Subcutaneous abdominal adipose tissue (tissue), 5 donors: ENCODE measurements around the gene CCDC54.

Source experiments
- H3K27ac ChIP-seq: one replicate; pipeline ENCODE4 v1.7.0; 2013; ENCODE audit warnings: low read depth, mild to moderate bottlenecking, inconsistent platforms, low read length, moderate library complexity
- H3K27me3 ChIP-seq, 5 donors: one replicate each; pipeline ENCODE4 v1.7.0; 2013; ENCODE audit warnings: low read length in 5 of 5, inconsistent platforms in 1 of 5; ENCODE audit not compliant: control insufficient read depth in 5 of 5, insufficient read depth in 4 of 5
- H3K36me3 ChIP-seq, 5 donors: one replicate each; pipeline ENCODE4 v1.7.0; 2013; ENCODE audit warnings: low read length in 5 of 5; ENCODE audit not compliant: control insufficient read depth in 5 of 5, insufficient read depth in 5 of 5
- H3K4me1 ChIP-seq, 5 donors: one replicate each; pipeline ENCODE4 v1.7.0; 2013; ENCODE audit warnings: low read length in 5 of 5, mild to moderate bottlenecking in 3 of 5, moderate library complexity in 1 of 5; ENCODE audit not compliant: control insufficient read depth in 5 of 5, insufficient read depth in 5 of 5
- H3K4me3 ChIP-seq, 5 donors: one replicate each; pipeline ENCODE4 v1.7.0; 2013; ENCODE audit warnings: low read length in 5 of 5, low read depth in 1 of 5
- H3K9ac ChIP-seq, 5 donors: one replicate each; pipeline ENCODE4 v1.7.0; 2013; ENCODE audit warnings: low read length in 5 of 5, mild to moderate bottlenecking in 4 of 5, moderate library complexity in 3 of 5
- H3K9me3 ChIP-seq, 5 donors: one replicate each; pipeline ENCODE4 v1.7.0; 2013; ENCODE audit warnings: low read length in 5 of 5; ENCODE audit not compliant: control insufficient read depth in 5 of 5
- donor health status: healthy.
- donor health status: healthy.
- donor health status: healthy.
- donor health status: healthy.
- donor health status: healthy.

Gene CCDC54

GRCh38 chr3:107409365-107409764, 32.1 kb downstream of the CCDC54 start:
- H3K27ac ChIP-seq: no peak overlapping the region
- H3K9me3 ChIP-seq: peaks cover 0 to 12% (median 4%) of the 10 kb centered on the region in 5 donors
- H3K36me3 ChIP-seq: no peaks in the 10 kb centered on the region
- H3K4me1 ChIP-seq: no peaks in the 10 kb centered on the region
- no peaks in the 10 kb centered on the region for H3K27me3 ChIP-seq
- no peak overlapping the region for H3K9ac ChIP-seq
- no peak overlapping the region for H3K4me3 ChIP-seq

DNA sequence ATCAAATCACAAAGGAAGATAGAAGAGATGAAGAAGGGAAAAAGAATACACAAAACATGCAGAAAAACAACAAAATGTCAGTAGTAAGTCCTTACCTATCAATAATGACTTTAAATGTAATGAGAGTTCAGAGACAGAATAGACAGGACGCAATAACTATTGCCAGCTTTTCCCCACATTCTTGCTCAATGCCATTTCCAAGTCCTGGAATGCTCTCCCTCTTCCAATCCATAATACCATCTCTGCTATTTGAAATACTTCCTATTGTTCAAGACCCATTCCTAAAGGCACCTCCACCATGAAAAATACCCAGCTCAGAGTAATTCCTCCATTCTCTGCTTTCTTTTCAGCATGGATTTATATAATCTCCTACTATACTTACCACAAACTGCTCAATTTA, 33.4 kb downstream of the CCDC54 start:
- Histone ChIP-seq H3K9me3 (peaks cover 0 to 12% (median 4%) of the 10 kb centered on the region in 5 donors), H3K27ac (no peak overlapping the region), H3K9ac (no peak overlapping the region), H3K36me3 (no peaks in the 10 kb centered on the region), H3K4me3 (no peak overlapping the region), H3K27me3 (no peaks in the 10 kb centered on the region), H3K4me1 (no peaks in the 10 kb centered on the region)

GRCh38 chr3:107411056-107411455, 33.8 kb downstream of the CCDC54 start:
- Histone ChIP-seq H3K4me3 (no peak overlapping the region), H3K9me3 (peaks cover 0 to 12% (median 4%) of the 10 kb centered on the region in 5 donors), H3K4me1 (no peaks in the 10 kb centered on the region), H3K36me3 (no peaks in the 10 kb centered on the region), H3K27me3 (no peaks in the 10 kb centered on the region), H3K9ac (no peak overlapping the region), H3K27ac (no peak overlapping the region)

DNA sequence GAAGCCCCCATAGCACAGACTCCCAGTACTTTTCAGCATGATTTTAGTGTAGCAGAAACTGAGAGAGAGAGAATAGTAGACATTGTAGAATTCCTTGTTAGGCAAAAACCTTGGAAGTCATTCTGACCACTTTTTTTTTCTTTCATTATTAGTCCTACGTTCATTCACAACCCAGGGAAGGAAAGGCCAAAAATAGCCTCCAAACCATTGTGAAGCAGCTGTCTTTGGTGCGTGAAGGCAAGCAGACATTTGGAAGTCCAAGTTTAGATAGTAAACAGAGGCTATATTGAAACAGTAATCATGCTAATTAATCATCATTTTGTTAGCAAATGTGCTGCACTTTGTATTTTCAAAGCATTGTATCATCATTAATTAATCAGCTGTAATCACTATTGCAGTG, 34.5 kb downstream of the CCDC54 start:
- H3K4me3 ChIP-seq: no peak overlapping the region
- no peaks in the 10 kb centered on the region for H3K4me1 ChIP-seq
- no peaks in the 10 kb centered on the region for H3K27me3 ChIP-seq
- no peaks in the 10 kb centered on the region for H3K36me3 ChIP-seq
- H3K27ac ChIP-seq: no peak overlapping the region
- no peak overlapping the region for H3K9ac ChIP-seq
- H3K9me3 ChIP-seq: peaks cover 0 to 12% (median 4%) of the 10 kb centered on the region in 5 donors

DNA sequence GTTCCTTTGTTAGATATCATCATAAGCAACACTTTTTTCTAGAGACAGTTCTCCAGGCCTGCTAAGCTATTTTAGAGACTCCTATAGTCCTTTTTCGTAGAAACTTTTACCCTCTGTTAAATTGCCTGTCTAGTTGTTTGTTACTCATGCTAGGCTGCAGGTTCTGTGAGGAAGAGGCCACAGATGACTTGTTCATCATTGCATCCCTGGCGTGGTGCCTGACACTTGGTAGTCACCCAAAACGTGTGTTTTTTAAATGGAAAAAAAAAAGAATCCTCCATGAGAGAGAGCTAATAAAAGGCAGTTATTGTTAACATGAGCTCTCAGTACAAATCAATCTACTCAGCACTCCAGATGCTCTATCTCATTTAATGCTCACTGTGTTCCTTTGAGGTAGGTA, 35.1 kb downstream of the CCDC54 start:
- no peaks in the 10 kb centered on the region for H3K36me3 ChIP-seq
- H3K9me3 ChIP-seq: peaks cover 0 to 12% (median 4%) of the 10 kb centered on the region in 5 donors
- no peak overlapping the region for H3K9ac ChIP-seq
- H3K27ac ChIP-seq: no peak overlapping the region
- no peaks in the 10 kb centered on the region for H3K4me1 ChIP-seq
- H3K4me3 ChIP-seq: no peak overlapping the region
- H3K27me3 ChIP-seq: no peaks in the 10 kb centered on the region

GRCh38 chr3:107413264-107413663, 36.0 kb downstream of the CCDC54 start:
- Histone ChIP-seq H3K4me1 (no peaks in the 10 kb centered on the region), H3K9ac (no peak overlapping the region), H3K27ac (no peak overlapping the region), H3K4me3 (no peak overlapping the region), H3K27me3 (no peaks in the 10 kb centered on the region), H3K9me3 (peaks cover 0 to 12% (median 4%) of the 10 kb centered on the region in 5 donors), H3K36me3 (no peaks in the 10 kb centered on the region)

DNA sequence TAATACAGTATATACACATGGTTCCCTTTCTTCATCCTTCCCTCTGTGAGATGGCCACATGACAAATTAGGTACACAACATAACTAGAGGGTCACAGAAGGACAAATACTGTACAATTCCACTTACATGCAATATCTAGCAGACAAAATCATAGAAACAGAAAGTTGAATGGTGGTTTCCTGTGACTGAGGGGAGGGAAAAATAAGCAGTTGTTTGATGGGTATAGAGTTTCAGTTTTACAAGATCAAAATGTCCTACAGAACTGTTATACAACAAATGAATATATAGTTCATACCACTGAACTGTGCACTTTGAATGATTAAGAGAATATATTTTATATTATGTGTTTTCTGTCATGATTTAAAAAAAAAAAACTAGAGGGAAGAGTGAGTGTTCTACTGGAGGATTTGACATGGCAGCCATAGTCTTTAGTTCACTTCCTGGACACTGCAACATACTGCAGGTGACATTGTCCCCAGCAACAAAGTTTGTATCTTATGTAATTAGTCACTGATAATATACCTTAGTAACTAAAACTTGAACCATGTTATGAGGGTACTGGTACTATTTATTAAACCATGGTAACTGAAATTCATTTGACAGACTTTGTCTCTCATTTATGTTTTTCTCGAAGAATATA, 37.2 kb downstream of the CCDC54 start:
- Histone ChIP-seq H3K4me1 (no peaks in the 10 kb centered on the region), H3K27ac (no peak overlapping the region), H3K27me3 (no peaks in the 10 kb centered on the region), H3K9me3 (peaks cover 0 to 6% (median 0%) of the 10 kb centered on the region in 5 donors), H3K4me3 (no peak overlapping the region), H3K36me3 (no peaks in the 10 kb centered on the region), H3K9ac (no peak overlapping the region)

GRCh38 chr3:107416138-107416537, 38.9 kb downstream of the CCDC54 start:
- H3K36me3 ChIP-seq: no peaks in the 10 kb centered on the region
- no peaks in the 10 kb centered on the region for H3K27me3 ChIP-seq
- peaks cover 0 to 3% (median 2%) of the 10 kb centered on the region in 5 donors for H3K4me1 ChIP-seq
- H3K9me3 ChIP-seq: no peaks in the 10 kb centered on the region
- no peak overlapping the region for H3K9ac ChIP-seq
- H3K4me3 ChIP-seq: no peak overlapping the region
- no peak overlapping the region for H3K27ac ChIP-seq

DNA sequence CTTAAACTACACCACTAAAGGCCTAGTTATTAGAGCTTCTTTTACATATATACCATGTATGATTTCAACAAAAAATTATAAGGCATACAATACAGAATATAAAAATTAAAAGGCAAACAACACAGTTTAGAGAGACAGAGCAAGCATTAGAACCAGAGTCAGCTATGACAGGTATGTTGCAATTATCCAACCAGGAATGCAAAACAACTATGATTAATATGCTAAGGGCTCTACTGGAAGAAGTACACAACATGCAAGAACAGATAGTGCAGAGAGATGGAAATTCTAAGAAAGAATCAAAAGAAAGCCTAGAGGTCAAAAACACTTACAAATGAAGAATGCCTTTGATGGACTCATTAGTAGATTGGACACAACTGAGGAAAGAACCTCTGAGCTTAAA, 39.6 kb downstream of the CCDC54 start:
- Histone ChIP-seq H3K27ac (no peak overlapping the region), H3K4me3 (no peak overlapping the region), H3K36me3 (no peaks in the 10 kb centered on the region), H3K9ac (no peak overlapping the region), H3K4me1 (peaks cover 0 to 3% (median 2%) of the 10 kb centered on the region in 5 donors), H3K9me3 (no peaks in the 10 kb centered on the region), H3K27me3 (no peaks in the 10 kb centered on the region)

DNA sequence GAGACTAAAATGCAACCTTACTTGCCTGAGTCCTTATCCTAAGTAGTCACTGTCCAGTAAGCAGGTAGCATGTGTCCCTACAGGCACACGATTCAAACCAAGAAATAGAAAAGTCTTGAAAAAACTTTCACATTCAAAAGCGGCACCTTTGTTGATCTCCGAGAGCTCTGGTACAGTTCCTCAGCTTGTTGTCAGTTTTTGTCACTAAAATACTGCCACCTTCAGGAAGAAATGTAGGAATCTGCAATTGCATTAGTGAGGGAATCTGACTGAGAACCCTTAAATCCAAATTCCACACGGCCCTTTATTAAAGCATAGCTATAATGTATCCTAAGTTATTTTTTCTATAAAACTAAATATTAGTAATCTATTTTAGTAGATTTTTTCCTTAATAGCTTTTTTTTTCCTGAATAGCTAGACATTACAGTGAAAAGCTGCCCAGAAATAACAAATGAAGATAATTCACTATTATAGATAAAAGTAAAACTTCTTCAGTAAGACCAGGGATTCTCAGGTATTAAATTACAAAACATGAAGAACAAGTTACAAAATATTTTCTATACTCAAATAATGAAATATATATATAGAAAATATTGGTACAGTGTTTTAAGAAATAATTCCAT, 44.0 kb downstream of the CCDC54 start:
- H3K4me3 ChIP-seq: peak overlapping the region in 1 of 5 donors; percentile 38
- no peaks in the 10 kb centered on the region for H3K27me3 ChIP-seq
- peaks cover 0 to 3% (median 2%) of the 10 kb centered on the region in 5 donors for H3K4me1 ChIP-seq
- H3K9me3 ChIP-seq: no peaks in the 10 kb centered on the region
- H3K36me3 ChIP-seq: no peaks in the 10 kb centered on the region
- H3K9ac ChIP-seq: peak overlapping the region in 1 of 5 donors; percentile 26
- no peak overlapping the region for H3K27ac ChIP-seq
